ENCODE results near the gene NOX5. TPM values are rescaled to one million over a fixed set of nuclear protein-coding genes. Genes with fewer than 3 reads are reported as not detected.

The NOX5 gene
- polyA plus RNA-seq, 1 donor from 2014 or later = not detected

GRCh38 chr15:69035918-69036258 lies 21.4 kb downstream of the NOX5 start:
- H3K9me3 ChIP-seq (ENCODE audit: low read length) = no peaks in the 10 kb centered on the region
- no peaks in the 10 kb centered on the region for H4K20me1 ChIP-seq (ENCODE audit: insufficient read depth)
- H3F3A ChIP-seq (ENCODE audit: insufficient read depth, low read length, poor library complexity, severe bottlenecking) = no peaks in the 10 kb centered on the region
- H3K27ac ChIP-seq (ENCODE audit: low read length) = no peak overlapping the region
- no peaks in the 10 kb centered on the region for H3K79me2 ChIP-seq (replicated peaks; ENCODE audit: insufficient read depth, low read length)
- no peaks in the 10 kb centered on the region for H3K27me3 ChIP-seq (ENCODE audit: insufficient read depth, low read depth, low read length)
- H2AFZ ChIP-seq (ENCODE audit: low read depth, low read length) = no peak overlapping the region
- H3K9me2 ChIP-seq (ENCODE audit: insufficient read depth, low read length) = no peaks in the 10 kb centered on the region
- no peak overlapping the region for H3K9ac ChIP-seq (ENCODE audit: low read length)
- H3K4me3 ChIP-seq (ENCODE audit: low read length) = no peak overlapping the region
- no peaks in the 10 kb centered on the region for H3K36me3 ChIP-seq (ENCODE audit: insufficient read depth, low read length)
- no peak overlapping the region for H3K4me2 ChIP-seq (ENCODE audit: low read length)
- TF ChIP-seq, protein P1, sequence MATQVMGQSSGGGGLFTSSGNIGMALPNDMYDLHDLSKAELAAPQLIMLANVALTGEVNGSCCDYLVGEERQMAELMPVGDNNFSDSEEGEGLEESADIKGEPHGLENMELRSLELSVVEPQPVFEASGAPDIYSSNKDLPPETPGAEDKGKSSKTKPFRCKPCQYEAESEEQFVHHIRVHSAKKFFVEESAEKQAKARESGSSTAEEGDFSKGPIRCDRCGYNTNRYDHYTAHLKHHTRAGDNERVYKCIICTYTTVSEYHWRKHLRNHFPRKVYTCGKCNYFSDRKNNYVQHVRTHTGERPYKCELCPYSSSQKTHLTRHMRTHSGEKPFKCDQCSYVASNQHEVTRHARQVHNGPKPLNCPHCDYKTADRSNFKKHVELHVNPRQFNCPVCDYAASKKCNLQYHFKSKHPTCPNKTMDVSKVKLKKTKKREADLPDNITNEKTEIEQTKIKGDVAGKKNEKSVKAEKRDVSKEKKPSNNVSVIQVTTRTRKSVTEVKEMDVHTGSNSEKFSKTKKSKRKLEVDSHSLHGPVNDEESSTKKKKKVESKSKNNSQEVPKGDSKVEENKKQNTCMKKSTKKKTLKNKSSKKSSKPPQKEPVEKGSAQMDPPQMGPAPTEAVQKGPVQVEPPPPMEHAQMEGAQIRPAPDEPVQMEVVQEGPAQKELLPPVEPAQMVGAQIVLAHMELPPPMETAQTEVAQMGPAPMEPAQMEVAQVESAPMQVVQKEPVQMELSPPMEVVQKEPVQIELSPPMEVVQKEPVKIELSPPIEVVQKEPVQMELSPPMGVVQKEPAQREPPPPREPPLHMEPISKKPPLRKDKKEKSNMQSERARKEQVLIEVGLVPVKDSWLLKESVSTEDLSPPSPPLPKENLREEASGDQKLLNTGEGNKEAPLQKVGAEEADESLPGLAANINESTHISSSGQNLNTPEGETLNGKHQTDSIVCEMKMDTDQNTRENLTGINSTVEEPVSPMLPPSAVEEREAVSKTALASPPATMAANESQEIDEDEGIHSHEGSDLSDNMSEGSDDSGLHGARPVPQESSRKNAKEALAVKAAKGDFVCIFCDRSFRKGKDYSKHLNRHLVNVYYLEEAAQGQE (IDR thresholded peaks at IDR 0.05; ENCODE audit: borderline replicate concordance) = no peak
- TF ChIP-seq RAD21 (conservative IDR thresholded peaks at IDR 0.05) (no peak), TAF1 (IDR thresholded peaks at IDR 0.05; ENCODE audit: low read depth) (no peak), MXI1 (conservative IDR thresholded peaks at IDR 0.05; ENCODE audit: poor library complexity, severe bottlenecking) (no peak), POLR2AphosphoS5 (IDR thresholded peaks at IDR 0.05) (no peak), SMC3 (conservative IDR thresholded peaks at IDR 0.05; ENCODE audit: poor library complexity) (no peak), EZH2 (IDR thresholded peaks at IDR 0.05; ENCODE audit: borderline replicate concordance, insufficient read depth, low read length, poor library complexity, severe bottlenecking) (no peak), CTCF (IDR thresholded peaks at IDR 0.05; ENCODE audit: poor library complexity, severe bottlenecking) (no peak), EP300 (conservative IDR thresholded peaks at IDR 0.05; ENCODE audit: poor library complexity, severe bottlenecking) (no peak)

DNA sequence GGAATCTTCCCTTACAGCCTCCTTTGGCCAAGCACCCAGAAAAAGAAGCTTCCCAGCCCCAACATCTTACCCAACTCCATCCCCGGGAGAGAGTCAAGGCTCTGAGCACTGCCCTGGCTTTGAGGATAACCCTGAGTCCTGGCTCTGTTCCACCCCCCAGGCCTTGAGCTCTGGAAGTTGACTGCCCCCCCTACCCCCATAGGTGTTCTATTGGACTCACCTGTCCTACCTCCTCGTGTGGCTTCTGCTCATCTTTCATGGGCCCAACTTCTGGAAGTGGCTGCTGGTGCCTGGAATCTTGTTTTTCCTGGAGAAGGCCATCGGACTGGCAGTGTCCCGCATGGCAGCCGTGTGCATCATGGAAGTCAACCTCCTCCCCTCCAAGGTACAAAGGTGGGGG lies 22.3 kb downstream of the NOX5 start:
- Histone ChIP-seq H3K4me3 (ENCODE audit: low read length) (no peak overlapping the region), H3K79me2 (replicated peaks; ENCODE audit: insufficient read depth, low read length) (no peaks in the 10 kb centered on the region), H3K9me2 (ENCODE audit: insufficient read depth, low read length) (no peaks in the 10 kb centered on the region), H3K27me3 (ENCODE audit: insufficient read depth, low read depth, low read length) (no peaks in the 10 kb centered on the region), H3K36me3 (ENCODE audit: insufficient read depth, low read length) (no peaks in the 10 kb centered on the region), H3K4me2 (ENCODE audit: low read length) (no peak overlapping the region), H4K20me1 (ENCODE audit: insufficient read depth) (no peaks in the 10 kb centered on the region), H3F3A (ENCODE audit: insufficient read depth, low read length, poor library complexity, severe bottlenecking) (no peaks in the 10 kb centered on the region), H3K27ac (ENCODE audit: low read length) (no peak overlapping the region), H3K9ac (ENCODE audit: low read length) (no peak overlapping the region), H3K9me3 (ENCODE audit: low read length) (no peaks in the 10 kb centered on the region), H2AFZ (ENCODE audit: low read depth, low read length) (no peak overlapping the region)
- TF ChIP-seq SMC3 (conservative IDR thresholded peaks at IDR 0.05; ENCODE audit: poor library complexity) (no peak), POLR2AphosphoS5 (IDR thresholded peaks at IDR 0.05) (no peak), RAD21 (conservative IDR thresholded peaks at IDR 0.05) (no peak), EP300 (conservative IDR thresholded peaks at IDR 0.05; ENCODE audit: poor library complexity, severe bottlenecking) (no peak), TAF1 (IDR thresholded peaks at IDR 0.05; ENCODE audit: low read depth) (no peak), MXI1 (conservative IDR thresholded peaks at IDR 0.05; ENCODE audit: poor library complexity, severe bottlenecking) (no peak), EZH2 (IDR thresholded peaks at IDR 0.05; ENCODE audit: borderline replicate concordance, insufficient read depth, low read length, poor library complexity, severe bottlenecking) (no peak), CTCF (IDR thresholded peaks at IDR 0.05; ENCODE audit: poor library complexity, severe bottlenecking) (no peak)
- TF ChIP-seq, protein P1 (IDR thresholded peaks at IDR 0.05; ENCODE audit: borderline replicate concordance) = no peak
